DOHH2 (cell line): ENCODE data around the gene SPP2.

Source experiments
- H3F3A ChIP-seq: fragments of 200-600 bp; sonication (generic), shearing (Covaris generic); 2 replicates; pipeline ENCODE4 v1.6.0; 2016; ENCODE audit warnings: antibody characterized with exemption, mild to moderate bottlenecking; ENCODE audit not compliant: control insufficient read depth, insufficient read depth
- H3K27ac ChIP-seq: fragments of 200-600 bp; sonication (generic); 2 replicates; pipeline ENCODE4 v1.5.1; 2014; ENCODE audit warnings: low read depth, mild to moderate bottlenecking, low read length, moderate library complexity
- H3K27me3 ChIP-seq: fragments of 200-600 bp; sonication (generic); 2 replicates; pipeline ENCODE4 v1.6.1; 2014; ENCODE audit warnings: mild to moderate bottlenecking, low read length, mixed read lengths; ENCODE audit not compliant: control insufficient read depth
- H3K36me3 ChIP-seq: fragments of 200-600 bp; sonication (generic); 2 replicates; pipeline ENCODE4 v1.6.1; 2014; ENCODE audit warnings: mild to moderate bottlenecking, low read length, moderate library complexity, mixed read lengths; ENCODE audit not compliant: control insufficient read depth
- H3K4me1 ChIP-seq: fragments of 200-600 bp; sonication (generic); 2 replicates; pipeline ENCODE4 v1.6.1; 2014; ENCODE audit warnings: mild to moderate bottlenecking, low read length, mixed read lengths; ENCODE audit not compliant: control insufficient read depth
- H3K4me2 ChIP-seq: fragments of 200-600 bp; sonication (generic); 2 replicates; pipeline ENCODE4 v1.6.0; 2014; ENCODE audit warnings: mild to moderate bottlenecking, low read length, moderate library complexity
- H3K4me3 ChIP-seq: fragments of 200-600 bp; sonication (generic); 2 replicates; pipeline ENCODE4 v1.5.1; 2014; ENCODE audit warnings: mild to moderate bottlenecking, low read length, mixed read lengths
- H3K79me2 ChIP-seq: fragments of 200-600 bp; sonication (generic); 2 replicates; pipeline ENCODE4 v1.6.1; 2014; ENCODE audit warnings: mild to moderate bottlenecking, low read length, mixed read lengths; ENCODE audit not compliant: control insufficient read depth
- H3K9me2 ChIP-seq: fragments of 200-600 bp; sonication (generic); replicated peaks from 2 replicates; pipeline ENCODE4 v1.6.1; 2014; ENCODE audit warnings: mild to moderate bottlenecking, low read length, mixed read lengths; ENCODE audit not compliant: control insufficient read depth
- H3K9me3 ChIP-seq: fragments of 200-600 bp; sonication (generic); 2 replicates; pipeline ENCODE4 v1.6.1; 2014; ENCODE audit warnings: antibody characterized with exemption, low read length, mixed read lengths; ENCODE audit not compliant: control insufficient read depth, insufficient read depth
- H4K20me1 ChIP-seq: fragments of 200-600 bp; sonication (generic); 2 replicates; pipeline ENCODE4 v1.6.0; 2014; ENCODE audit warnings: low read depth, mild to moderate bottlenecking, antibody characterized with exemption, low read length, moderate library complexity; ENCODE audit not compliant: control insufficient read depth, insufficient read depth
- CTCF ChIP-seq: fragments of 200-600 bp; sonication (generic); IDR thresholded peaks from one replicate; pipeline ENCODE4 v1.5.1; 2014; ENCODE audit warnings: antibody characterized with exemption, mild to moderate bottlenecking, low read depth, low read length; ENCODE audit not compliant: poor library complexity, severe bottlenecking
- EZH2phosphoT487 ChIP-seq: fragments of 200-600 bp; sonication (generic); IDR thresholded peaks from 2 replicates; pipeline ENCODE4 v1.6.1; 2017; ENCODE audit warnings: borderline replicate concordance, mild to moderate bottlenecking, antibody characterized with exemption, low read length, moderate library complexity, mixed read lengths

The SPP2 gene

DNA sequence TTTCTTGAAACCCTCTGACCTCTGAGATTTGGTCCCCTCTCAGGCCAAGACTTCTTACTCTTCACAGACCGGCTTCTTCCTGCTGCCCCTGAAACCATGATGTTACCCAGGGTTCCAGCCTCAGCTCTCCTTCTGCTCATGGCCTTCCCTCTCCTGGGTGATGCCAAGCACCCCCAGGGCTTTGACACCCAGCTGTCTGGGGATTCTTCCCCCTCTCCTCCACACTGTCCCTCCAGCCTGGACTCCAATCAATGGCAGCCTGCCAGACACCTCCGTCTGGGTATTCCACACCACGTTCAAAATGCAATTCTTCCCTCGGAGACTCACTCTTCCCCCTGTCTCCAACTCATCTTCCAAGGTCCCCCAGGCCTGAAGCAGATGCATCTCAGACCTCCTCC is 25.0 kb downstream of the SPP2 start:
- TF ChIP-seq CTCF (no peak), EZH2phosphoT487 (no peak)
- H4K20me1 ChIP-seq = no peaks in the 10 kb centered on the region
- H3K4me1 ChIP-seq = no peaks in the 10 kb centered on the region
- H3K36me3 ChIP-seq = no peaks in the 10 kb centered on the region
- no peaks in the 10 kb centered on the region for H3K79me2 ChIP-seq
- H3K27me3 ChIP-seq = no peaks in the 10 kb centered on the region
- H3F3A ChIP-seq = no peaks in the 10 kb centered on the region
- H3K27ac ChIP-seq = no peak overlapping the region
- H3K9me2 ChIP-seq = no peaks in the 10 kb centered on the region
- no peak overlapping the region for H3K4me3 ChIP-seq
- no peaks in the 10 kb centered on the region for H3K9me3 ChIP-seq
- no peak overlapping the region for H3K4me2 ChIP-seq

DNA sequence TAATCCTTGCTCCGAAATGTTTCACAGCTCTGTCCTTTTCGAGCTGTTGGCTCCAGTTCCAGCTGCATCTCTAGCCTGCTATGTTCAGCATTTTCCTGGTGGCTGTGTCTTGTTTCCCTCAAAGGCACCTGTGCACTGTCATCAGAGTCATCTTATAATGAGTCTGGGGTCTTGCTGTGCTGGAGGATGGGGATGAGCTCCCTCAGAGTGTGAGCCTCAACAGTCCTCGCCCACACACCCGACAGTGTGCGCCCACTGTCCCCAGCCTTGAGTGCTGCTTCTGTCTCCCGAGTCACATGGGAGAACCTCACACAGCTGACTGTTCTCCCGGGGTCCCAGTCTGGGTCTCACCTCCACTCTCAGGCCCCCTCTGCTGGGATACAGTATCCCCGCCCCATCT is 25.4 kb downstream of the SPP2 start:
- Histone ChIP-seq H3K9me3 (no peaks in the 10 kb centered on the region), H3K79me2 (no peaks in the 10 kb centered on the region), H3K4me2 (no peak overlapping the region), H3F3A (no peaks in the 10 kb centered on the region), H3K36me3 (no peaks in the 10 kb centered on the region), H3K27me3 (no peaks in the 10 kb centered on the region), H3K4me3 (no peak overlapping the region), H3K27ac (no peak overlapping the region), H3K4me1 (no peaks in the 10 kb centered on the region), H3K9me2 (no peaks in the 10 kb centered on the region), H4K20me1 (no peaks in the 10 kb centered on the region)
- TF ChIP-seq EZH2phosphoT487 = no peak
- TF ChIP-seq CTCF = no peak

- no peaks in the 10 kb centered on the region for H3K36me3 ChIP-seq
- H3K27ac ChIP-seq = no peak overlapping the region
- no peaks in the 10 kb centered on the region for H3K4me1 ChIP-seq
- H3K79me2 ChIP-seq = no peaks in the 10 kb centered on the region
- H3K9me3 ChIP-seq = no peaks in the 10 kb centered on the region
- H3K27me3 ChIP-seq = no peaks in the 10 kb centered on the region
- H3K4me2 ChIP-seq = no peak overlapping the region
- H3K9me2 ChIP-seq = no peaks in the 10 kb centered on the region
- no peak for TF ChIP-seq EZH2phosphoT487
- no peak for TF ChIP-seq CTCF
- no peaks in the 10 kb centered on the region for H4K20me1 ChIP-seq
- no peaks in the 10 kb centered on the region for H3F3A ChIP-seq
- no peak overlapping the region for H3K4me3 ChIP-seq
Measured at GRCh38 chr2:234076451-234076850, 25.9 kb downstream of the SPP2 start.

DNA sequence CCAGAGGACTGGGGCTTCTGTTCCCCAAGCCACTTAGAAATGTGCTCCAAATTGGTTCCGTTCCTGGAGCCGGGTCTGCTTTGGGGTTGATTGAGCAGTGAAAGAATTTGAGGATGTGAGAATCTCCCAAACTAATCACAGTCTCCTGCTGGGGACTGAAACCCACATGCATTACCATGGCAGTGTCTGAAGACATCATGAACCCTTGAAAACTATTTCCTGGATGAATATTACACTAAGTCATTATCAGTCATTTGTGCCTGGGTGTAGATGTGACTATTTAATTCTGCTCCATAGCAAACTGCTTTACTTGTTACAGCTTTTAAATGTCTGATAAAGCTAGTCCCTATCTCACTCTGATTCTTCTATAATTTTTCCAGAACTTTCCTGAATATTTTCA is 27.6 kb downstream of the SPP2 start:
- Histone ChIP-seq H3K4me1 (no peaks in the 10 kb centered on the region), H3K79me2 (no peaks in the 10 kb centered on the region), H3K36me3 (no peaks in the 10 kb centered on the region), H3K4me3 (no peak overlapping the region), H3F3A (no peaks in the 10 kb centered on the region), H3K27ac (no peak overlapping the region), H3K4me2 (no peak overlapping the region), H3K27me3 (no peaks in the 10 kb centered on the region), H3K9me2 (no peaks in the 10 kb centered on the region), H3K9me3 (no peaks in the 10 kb centered on the region), H4K20me1 (no peaks in the 10 kb centered on the region)
- TF ChIP-seq EZH2phosphoT487 (no peak), CTCF (no peak)
